GM12878 (cell line): ENCODE data around the gene GSAP. TPM values are rescaled to one million over a fixed set of nuclear protein-coding genes. Genes with fewer than 3 reads are reported as not detected.

Experiments used
- ATAC-seq: fragments of 200-7000 bp; cut with Tn5 transposase; 3 replicates; pipeline ENCODE4 v1.9.1; 2020; ENCODE audit warnings: mild to moderate bottlenecking, moderate library complexity
- BruUV-seq: library from RNA; stranded (reverse); fragments of 400-500 nt; replicated peaks from 2 replicates; lab custom pipeline; 2021; lab: Mats Ljungman, UMichigan
- CTCF ChIA-PET: fragments of 300-600 bp; sonication (Branson Sonifier 250); formaldehyde crosslinking; extraction: SDS; loops from one replicate; lab custom pipeline; 2021; ENCODE audit warnings: inconsistent platforms; lab: Yijun Ruan, JAX
- POLR2A ChIA-PET: fragments of 350-600 bp; formaldehyde crosslinking; extraction: SDS; loops from one replicate; lab custom pipeline; 2021; ENCODE audit warnings: inconsistent platforms; lab: Charles Lee
- RAD21 ChIA-PET: fragments of 300-600 bp; sonication (Branson Sonifier 250); formaldehyde crosslinking; loops from one replicate; lab custom pipeline; 2023; ENCODE audit warnings: antibody characterized with exemption; ENCODE audit not compliant: unreplicated experiment; lab: Charles Lee
- SMC1A ChIA-PET: fragments of 300-600 bp; sonication (Branson Sonifier 250); formaldehyde crosslinking; loops from one replicate; lab custom pipeline; 2023; ENCODE audit not compliant: unreplicated experiment, uncharacterized antibody; lab: Charles Lee
- DNase-seq: peaks from one replicate; pipeline ENCODE4 v3.0.0-alpha.2; 2011; ENCODE audit warnings: low read depth, low spot score
- FAIRE-seq: peaks from 3 replicates; lab custom pipeline; 2011; peaks lifted over from hg19 to GRCh38; lab: Jason Lieb, UNC
- H2AFZ ChIP-seq: 2 replicates; pipeline ENCODE4 v1.6.0; 2011; ENCODE audit warnings: low read depth, low read length, control low read depth; ENCODE audit not compliant: control insufficient read depth
- H3K27ac ChIP-seq: 2 replicates; pipeline ENCODE4 v1.5.1; 2011; ENCODE audit warnings: control low read depth; ENCODE audit not compliant: control insufficient read depth, insufficient read depth
- H3K27me3 ChIP-seq, 2 experiments: replicated peaks in 1 of 2; 2 replicates each; pipeline versions ENCODE4 v1.6.0 to v1.6.1; 2011; ENCODE audit warnings: low read length in 1 of 2; ENCODE audit not compliant: control insufficient read depth in 2 of 2, insufficient read depth in 2 of 2
- H3K36me3 ChIP-seq, 2 experiments: 2 replicates each; pipeline ENCODE4 v1.5.1; 2011; ENCODE audit warnings: low read length in 1 of 2; ENCODE audit not compliant: control insufficient read depth in 2 of 2, insufficient read depth in 2 of 2
- H3K4me1 ChIP-seq: 2 replicates; pipeline ENCODE4 v1.6.1; 2011; ENCODE audit warnings: mild to moderate bottlenecking, low read length, moderate library complexity, mixed read lengths; ENCODE audit not compliant: control insufficient read depth, insufficient read depth
- H3K4me2 ChIP-seq: 2 replicates; pipeline ENCODE4 v1.6.0; 2011; ENCODE audit warnings: control low read depth; ENCODE audit not compliant: control insufficient read depth, insufficient read depth
- H3K4me3 ChIP-seq: fragments of 200-600 bp; sonication (generic); 2 replicates; pipeline ENCODE4 v1.5.1; 2016
- H3K79me2 ChIP-seq: 2 replicates; pipeline ENCODE4 v1.6.0; 2011; ENCODE audit warnings: low read length; ENCODE audit not compliant: control insufficient read depth, insufficient read depth
- H3K9ac ChIP-seq: 2 replicates; pipeline ENCODE4 v1.8.0; 2011; ENCODE audit warnings: low read length, control low read depth, mixed read lengths; ENCODE audit not compliant: control insufficient read depth, insufficient read depth
- H3K9me3 ChIP-seq: replicated peaks from 3 replicates; pipeline ENCODE4 v1.5.1; 2011; ENCODE audit warnings: mild to moderate bottlenecking, low read length; ENCODE audit not compliant: control insufficient read depth, insufficient read depth
- H4K20me1 ChIP-seq: 2 replicates; pipeline ENCODE4 v1.6.0; 2011; ENCODE audit not compliant: control insufficient read depth, insufficient read depth
- ASH2L ChIP-seq: fragments of 300-600, 200-600 bp; sonication (generic); IDR thresholded peaks from 2 replicates; pipeline ENCODE4 v1.6.1; 2017; ENCODE audit warnings: low read depth, mild to moderate bottlenecking, borderline replicate concordance
- ATF2 ChIP-seq: IDR thresholded peaks from 2 replicates; pipeline ENCODE4 v1.6.1; 2012; ENCODE audit warnings: low read length, inconsistent platforms
- ATF3 ChIP-seq: IDR thresholded peaks from 2 replicates; pipeline ENCODE4 v1.6.1; 2011; ENCODE audit warnings: low read depth, mild to moderate bottlenecking, low read length, moderate library complexity, borderline replicate concordance; ENCODE audit errors: extremely low read depth
- BHLHE40 ChIP-seq, 2 experiments: fragments of 450-650 bp in 1 of 2; IDR thresholded peaks; 2 replicates each; pipeline ENCODE4 v1.6.1; 2011 to 2017; ENCODE audit warnings: low read depth in 2 of 2, borderline replicate concordance in 1 of 2, improper control_type of control experiment in 1 of 2, low read length in 1 of 2, mild to moderate bottlenecking in 1 of 2
- CREM ChIP-seq: IDR thresholded peaks from 2 replicates; pipeline ENCODE4 v1.6.1; 2014; ENCODE audit warnings: antibody characterized with exemption, low read depth
- EED ChIP-seq: sonication (generic); IDR thresholded peaks from 2 replicates; pipeline ENCODE4 v1.6.1; 2016; ENCODE audit warnings: antibody characterized with exemption, low read depth
- IKZF2 ChIP-seq, 2 experiments: fragments of 450-650 bp; IDR thresholded peaks; 2 replicates each; pipeline ENCODE4 v1.6.1; 2017; ENCODE audit warnings: mild to moderate bottlenecking in 2 of 2, moderate library complexity in 2 of 2
- NBN ChIP-seq: fragments of 450-650 bp; IDR thresholded peaks from 2 replicates; pipeline ENCODE4 v1.6.1; 2016
- PRDM15 ChIP-seq: fragments of 450-650 bp; formaldehyde crosslinking; IDR thresholded peaks from 2 replicates; pipeline ENCODE4 v1.4.0; 2020; ENCODE audit warnings: mild to moderate bottlenecking, moderate library complexity
- ZNF217 ChIP-seq: fragments of 450-650 bp; IDR thresholded peaks from 2 replicates; pipeline ENCODE4 v1.6.1; 2017; ENCODE audit warnings: antibody characterized with exemption, mild to moderate bottlenecking
- WGBS: methylation state at CpG from one replicate; pipeline ENCODE4 v1.1.6; 2016; ENCODE audit warnings: low lambda C conversion rate; ENCODE audit not compliant: insufficient replicate concordance, insufficient coverage; ENCODE audit errors: missing lambda C conversion rate; 5-methylcytosine and 5-hydroxymethylcytosine counted together
- in situ Hi-C: fragments of 300-500 bp; cut with MboI; formaldehyde crosslinking; loops from 9 replicates; pipeline ENCODE4 v1.14.3; 2018; ENCODE audit warnings: mixed read lengths
- intact Hi-C: fragments of 100-400 bp; cut with micrococcal nuclease; formaldehyde crosslinking; loops from one replicate; pipeline ENCODE4 v1.14.2; 2022; ENCODE audit not compliant: unreplicated experiment
- polyA plus RNA-seq, 11 experiments: library from polyadenylated mRNA; depleted of rRNA in 4 of 11; unstranded in 6 of 11; stranded (reverse) in 5 of 11; fragments of >200 nt; fragmentation: Nextera tagmentation in 4 of 11; fragmentation: Illumina TruSeq in 1 of 11; extraction: Ambion mirVana in 4 of 11; extraction: Trizol in 1 of 11; gene quantifications; 1 replicate in 1 of 11; 2 replicates in 10 of 11; pipeline versions ENCODE4 v1.2.1 to v1.2.3, GENCODE V29; 2011 to 2016; ENCODE audit warnings: inconsistent platforms in 2 of 11, missing spikeins in 2 of 11, low read depth in 1 of 11
- total RNA-seq, 4 experiments: library from RNA; depleted of rRNA in 3 of 4; stranded (reverse); fragments of >200 nt in 3 of 4; fragmentation: Illumina TruSeq in 1 of 4; extraction: Trizol in 1 of 4; gene quantifications; 2 replicates each; pipeline versions ENCODE4 v1.2.1 to v1.2.3, GENCODE V29; 2013 to 2021
- TF ChIP-seq, protein P1 (sequence below): IDR thresholded peaks from 2 replicates; pipeline ENCODE4 v1.6.1; 2012; ENCODE audit warnings: low read depth, low read length, improper control_type of control experiment

Gene GSAP
- total and polyA plus RNA-seq, 10 of the 15 experiments (the other 5 are each of a cell fraction or from before 2014, with no cell fraction given): 6.6 to 38.1 (median 21.8) TPM

DNA sequence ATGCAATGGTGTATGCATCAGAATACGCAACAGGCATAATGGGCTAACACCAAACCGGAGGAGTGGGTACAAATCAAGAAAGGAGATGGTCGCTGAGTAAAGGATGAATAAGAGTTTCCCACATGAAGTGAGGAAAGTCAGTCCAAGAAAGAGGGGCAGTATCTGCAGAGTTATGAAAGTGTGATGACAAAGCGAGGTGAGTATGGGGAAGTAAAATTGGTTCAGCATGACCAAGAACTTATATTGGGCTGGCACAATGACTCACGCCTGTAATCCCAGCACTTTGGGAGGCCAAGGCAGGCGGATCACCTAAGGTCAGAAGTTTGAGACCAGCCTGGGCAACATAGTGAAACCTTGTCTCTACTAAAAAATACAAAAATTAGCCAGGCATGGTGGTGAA is 47.5 kb upstream of the GSAP start (continued):
- TF ChIP-seq IKZF2 (IDR thresholded peaks at IDR 0.05): peak; percentile 76 to 78
- 0 out of 2 replicates have a peak, but pooled peaks have one; percentile 33 for TF ChIP-seq NBN
- peak; percentile 69; the same call in 1 of the 2 replicates for TF ChIP-seq CREM
- peak in 1 of 2 experiments; percentile 46; a peak in 2 of 4 replicates for TF ChIP-seq BHLHE40 (IDR thresholded peaks at IDR 0.05; ENCODE audit: borderline replicate concordance in 1 of 2, low read depth in 2 of 2, low read length in 1 of 2)
- peak; percentile 88 for TF ChIP-seq EED
- peak; percentile 57 for TF ChIP-seq ATF2

DNA sequence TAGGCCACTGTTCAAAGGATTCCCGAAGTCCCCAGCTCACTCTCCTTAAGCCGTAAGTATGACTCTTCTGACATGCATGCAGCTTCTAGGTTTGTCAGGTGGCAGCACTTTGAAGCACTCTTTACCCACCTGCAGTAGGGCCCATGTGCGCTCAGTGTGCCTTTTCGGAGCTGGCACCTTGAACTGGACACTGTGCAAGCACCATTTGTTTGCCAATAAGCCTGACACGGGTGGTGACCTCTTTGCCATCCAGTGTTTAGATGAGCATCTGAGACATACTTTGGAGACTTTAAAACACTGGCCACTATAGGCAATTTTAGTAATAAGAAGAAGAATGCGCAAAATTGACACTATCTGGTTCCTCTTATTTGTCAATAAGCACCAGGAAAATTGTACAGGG is 45.7 kb upstream of the GSAP start:
- POLR2A ChIA-PET: interaction anchor here (0.6 to 1.0 kb wide), 3 partner anchors 48 to 74 kb away, joined by 3 to 5 read pairs (median 4); no protein-coding TSS in a partner anchor
- SMC1A ChIA-PET: interaction anchor here (0.8 to 1.6 kb wide), 10 partner anchors 11 to 65 kb away, joined by 3 to 7 read pairs (median 4); no protein-coding TSS in a partner anchor
- Histone ChIP-seq H2AFZ (no peak overlapping the region), H3K27me3 (no peaks in the 10 kb centered on the region), H3K79me2 (no peaks in the 10 kb centered on the region), H3K9me3 (no peaks in the 10 kb centered on the region), H4K20me1 (no peaks in the 10 kb centered on the region), H3K9ac (no peak overlapping the region), H3K27ac (no peak overlapping the region), H3K4me2 (no peak overlapping the region), H3K36me3 (no peaks in the 10 kb centered on the region), H3K4me3 (no peak overlapping the region), H3K4me1 (peaks cover 23% of the 10 kb centered on the region)
- WGBS: 97% methylated on average over 6 of the region's 6 CpGs
- in situ Hi-C loops (no loop called here), intact Hi-C loops (loop anchor here (5.0 kb wide), 2 partner anchors 45 to 75 kb away; partner anchors contain the start of genes GSAP and PTPN12)
- BruUV-seq: no TSS peak
- DNase-seq (no peak), ATAC-seq (no peak), FAIRE-seq (no peak)
- RAD21 ChIA-PET: interaction anchor here (2.4 kb wide), 1 partner anchor 48 kb away, joined by 10 read pairs; no protein-coding TSS in a partner anchor
- CTCF ChIA-PET: interaction anchor here (0.8 kb wide), 1 partner anchor 75 kb away, joined by 3 read pairs; the partner anchor contains the start of gene PTPN12
- TF ChIP-seq ATF3 (no peak), PRDM15 (CRISPR knock-in tag) (no peak), ZNF217 (no peak), ASH2L (no peak)
- TF ChIP-seq, protein P1, sequence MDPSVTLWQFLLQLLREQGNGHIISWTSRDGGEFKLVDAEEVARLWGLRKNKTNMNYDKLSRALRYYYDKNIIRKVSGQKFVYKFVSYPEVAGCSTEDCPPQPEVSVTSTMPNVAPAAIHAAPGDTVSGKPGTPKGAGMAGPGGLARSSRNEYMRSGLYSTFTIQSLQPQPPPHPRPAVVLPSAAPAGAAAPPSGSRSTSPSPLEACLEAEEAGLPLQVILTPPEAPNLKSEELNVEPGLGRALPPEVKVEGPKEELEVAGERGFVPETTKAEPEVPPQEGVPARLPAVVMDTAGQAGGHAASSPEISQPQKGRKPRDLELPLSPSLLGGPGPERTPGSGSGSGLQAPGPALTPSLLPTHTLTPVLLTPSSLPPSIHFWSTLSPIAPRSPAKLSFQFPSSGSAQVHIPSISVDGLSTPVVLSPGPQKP: no peak
